Measurements from ENCODE around the gene ERBB4.

DNA sequence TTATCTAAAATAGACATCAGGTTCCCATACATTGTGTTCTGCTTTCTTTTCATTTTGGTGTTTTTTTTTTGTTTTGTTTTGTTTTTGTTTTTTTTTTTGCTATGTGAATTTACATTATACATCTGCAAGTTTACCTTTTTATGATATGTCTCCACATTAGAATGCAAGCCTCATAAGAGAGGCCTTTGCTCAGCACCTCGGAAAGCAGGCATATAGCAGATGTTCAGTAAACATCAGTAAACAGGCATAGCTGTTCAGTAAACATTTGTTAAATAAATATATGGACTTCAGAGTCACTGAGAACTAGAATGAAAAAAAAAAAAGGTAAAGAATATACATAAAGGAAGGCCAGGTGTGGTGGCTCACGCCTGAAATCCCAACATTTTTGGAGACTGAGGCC lies 405.3 kb downstream of the ERBB4 start:
- TF ChIP-seq PHF8 (IDR thresholded peaks at IDR 0.05; ENCODE audit: borderline replicate concordance, low read depth) (no peak), POLR2A (IDR thresholded peaks at IDR 0.05; ENCODE audit: low read length) (no peak), RNF2 (IDR thresholded peaks at IDR 0.05; ENCODE audit: borderline replicate concordance, low read depth) (no peak), CEBPB (IDR thresholded peaks at IDR 0.05) (no peak)
- TF ChIP-seq, protein P1, sequence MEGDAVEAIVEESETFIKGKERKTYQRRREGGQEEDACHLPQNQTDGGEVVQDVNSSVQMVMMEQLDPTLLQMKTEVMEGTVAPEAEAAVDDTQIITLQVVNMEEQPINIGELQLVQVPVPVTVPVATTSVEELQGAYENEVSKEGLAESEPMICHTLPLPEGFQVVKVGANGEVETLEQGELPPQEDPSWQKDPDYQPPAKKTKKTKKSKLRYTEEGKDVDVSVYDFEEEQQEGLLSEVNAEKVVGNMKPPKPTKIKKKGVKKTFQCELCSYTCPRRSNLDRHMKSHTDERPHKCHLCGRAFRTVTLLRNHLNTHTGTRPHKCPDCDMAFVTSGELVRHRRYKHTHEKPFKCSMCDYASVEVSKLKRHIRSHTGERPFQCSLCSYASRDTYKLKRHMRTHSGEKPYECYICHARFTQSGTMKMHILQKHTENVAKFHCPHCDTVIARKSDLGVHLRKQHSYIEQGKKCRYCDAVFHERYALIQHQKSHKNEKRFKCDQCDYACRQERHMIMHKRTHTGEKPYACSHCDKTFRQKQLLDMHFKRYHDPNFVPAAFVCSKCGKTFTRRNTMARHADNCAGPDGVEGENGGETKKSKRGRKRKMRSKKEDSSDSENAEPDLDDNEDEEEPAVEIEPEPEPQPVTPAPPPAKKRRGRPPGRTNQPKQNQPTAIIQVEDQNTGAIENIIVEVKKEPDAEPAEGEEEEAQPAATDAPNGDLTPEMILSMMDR (IDR thresholded peaks at IDR 0.05) = no peak
- TF ChIP-seq, protein P2, sequence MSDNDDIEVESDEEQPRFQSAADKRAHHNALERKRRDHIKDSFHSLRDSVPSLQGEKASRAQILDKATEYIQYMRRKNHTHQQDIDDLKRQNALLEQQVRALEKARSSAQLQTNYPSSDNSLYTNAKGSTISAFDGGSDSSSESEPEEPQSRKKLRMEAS (IDR thresholded peaks at IDR 0.05) = no peak
